Smooth muscle cell of trachea (primary cell): Measurements from ENCODE around the gene STARD10. TPM values are rescaled to one million over a fixed set of nuclear protein-coding genes. Genes with fewer than 3 reads are reported as not detected.

Experiments
- total RNA-seq: library from RNA; depleted of rRNA; stranded (reverse); fragments of >200 nt; gene quantifications from 2 replicates; pipeline ENCODE4 v1.2.1, GENCODE V29; 2014

The STARD10 gene
- 7.4 and 27.1 TPM in 2 replicates for total RNA-seq

GRCh38 chr11:72793425-72794367 is at the start of gene STARD10:
STARD10 (minus strand) TSS chr11:72794047; CDS start chr11:72781181, 12,866 bp downstream.

GRCh38 chr11:72814286-72815109 is 20.7 kb upstream of the STARD10 start, which contains the start of gene ATG16L2:
ATG16L2 (plus strand) TSS chr11:72814411; CDS start chr11:72814446, 35 bp downstream.

GRCh38 chr11:72752088-72752914 is 41.5 kb downstream of the STARD10 start, which contains the start of gene ARAP1:
ARAP1 (minus strand) TSS chr11:72752408; CDS start chr11:72727128, 25,280 bp downstream.

Other genes with a start within 250 kb of the STARD10 start
- 0.17 and 0.58 TPM in 2 replicates for gene PDE2A, start 119.6 kb downstream of the STARD10 start, total RNA-seq
- 114 and 186 TPM in 2 replicates for gene ARAP1, start 41.6 kb downstream of the STARD10 start, total RNA-seq
- 8.4 and 12.2 TPM in 2 replicates for gene ATG16L2, start 20.4 kb upstream of the STARD10 start, total RNA-seq